ENCODE results near the gene TAB3. TPM values are rescaled to one million over a fixed set of nuclear protein-coding genes. Genes with fewer than 3 reads are reported as not detected.

Gene TAB3
- total RNA-seq, 1 experiment from 2014 or later: 33.9 TPM

Other genes with a start within 250 kb of the TAB3 start
- gene GK, start 235.8 kb downstream of the TAB3 start, total RNA-seq (2014; rRNA removed; shearing (Covaris generic)): 4.3 and 10.4 TPM in 2 replicates
- gene FTHL17, start 182.8 kb upstream of the TAB3 start, total RNA-seq (2014; rRNA removed; shearing (Covaris generic)): not detected in 2 replicates

All from M059J (cell line).